T-cell (primary cell): Measurements from ENCODE around the gene ZNF672. TPM values are rescaled to one million over a fixed set of nuclear protein-coding genes. Genes with fewer than 3 reads are reported as not detected.

Experiments
- ATAC-seq, 4 experiments: fragments of 200-7000 bp in 3 of 4; fragments of 150-1000 bp in 1 of 4; cut with Tn5 transposase; replicated peaks in 1 of 4; 1 replicate in 3 of 4; 2 replicates in 1 of 4; pipeline ENCODE4 v1.10.0; 2021; ENCODE audit warnings: moderate library complexity in 3 of 4, mild to moderate bottlenecking in 2 of 4, moderate number of reproducible peaks in 1 of 4
- CTCF ChIA-PET, 2 donors: fragments of 300-600 bp; sonication (Branson Sonifier 250); formaldehyde crosslinking; loops; one replicate each; lab custom pipeline; 2022; ENCODE audit warnings: antibody characterized with exemption in 2 of 2; lab: Charles Lee
- POLR2A ChIA-PET, 2 donors: fragments of 300-600 bp; sonication (Branson Sonifier 250); formaldehyde crosslinking; loops; one replicate each; lab custom pipeline; 2022; ENCODE audit warnings: antibody characterized with exemption in 2 of 2; lab: Charles Lee
- DNase-seq, 35 experiments: peaks; one replicate each; pipeline versions ENCODE4 v3.0.0 to v3.0.0-alpha.2; 2013 to 2023
- H3K27ac ChIP-seq: one replicate; pipeline ENCODE4 v1.5.1; 2013; ENCODE audit warnings: low read length
- H3K27me3 ChIP-seq, 2 experiments: replicated peaks in 1 of 2; 1 replicate in 1 of 2; 2 replicates in 1 of 2; pipeline versions ENCODE4 v1.6.1 to v1.7.0; 2013; ENCODE audit warnings: low read length in 1 of 2, mixed read lengths in 1 of 2; ENCODE audit not compliant: control insufficient read depth in 2 of 2, insufficient read depth in 2 of 2; ENCODE audit errors: extremely low read depth in 1 of 2
- H3K36me3 ChIP-seq, 2 donors: 1 replicate in 1 of 2; 2 replicates in 1 of 2; pipeline versions ENCODE4 v1.6.1 to v1.7.0; 2013; ENCODE audit warnings: low read length in 1 of 2; ENCODE audit not compliant: control insufficient read depth in 2 of 2, insufficient read depth in 1 of 2; ENCODE audit errors: extremely low read depth in 1 of 2
- H3K4me1 ChIP-seq, 2 experiments: 1 replicate in 1 of 2; 2 replicates in 1 of 2; pipeline versions ENCODE4 v1.6.1 to v1.7.0; 2013; ENCODE audit warnings: low read length in 2 of 2, mixed read lengths in 1 of 2; ENCODE audit not compliant: insufficient read depth in 2 of 2, control insufficient read depth in 1 of 2; ENCODE audit errors: extremely low read depth in 1 of 2
- H3K4me3 ChIP-seq, 2 donors: 1 replicate in 1 of 2; 2 replicates in 1 of 2; pipeline versions ENCODE4 v1.5.1 to v1.7.0; 2013; ENCODE audit warnings: mild to moderate bottlenecking in 2 of 2, low read length in 1 of 2, moderate library complexity in 1 of 2; ENCODE audit not compliant: control insufficient read depth in 1 of 2; ENCODE audit errors: extremely low read depth in 1 of 2
- H3K9me3 ChIP-seq: 2 replicates; pipeline ENCODE4 v1.7.0; 2013
- H3K27ac Mint-ChIP-seq, 2 donors: one replicate each; pipeline ENCODE4 v1.8.0; 2020 to 2021; ENCODE audit warnings: mild to moderate bottlenecking in 2 of 2, mixed read lengths in 2 of 2
- H3K27me3 Mint-ChIP-seq, 2 donors: one replicate each; pipeline ENCODE4 v1.8.0; 2021 to 2022; ENCODE audit warnings: mixed read lengths in 2 of 2
- H3K36me3 Mint-ChIP-seq: one replicate; pipeline ENCODE4 v1.8.0; 2021; ENCODE audit warnings: mixed read lengths
- H3K4me1 Mint-ChIP-seq, 3 donors: one replicate each; pipeline ENCODE4 v1.8.0; 2020 to 2022; ENCODE audit warnings: mixed read lengths in 3 of 3, mild to moderate bottlenecking in 1 of 3
- H3K4me3 Mint-ChIP-seq, 3 donors: one replicate each; pipeline ENCODE4 v1.8.0; 2020 to 2022; ENCODE audit warnings: mild to moderate bottlenecking in 3 of 3, mixed read lengths in 3 of 3, moderate library complexity in 3 of 3
- H3K9me3 Mint-ChIP-seq, 3 donors: one replicate each; pipeline ENCODE4 v1.8.0; 2020 to 2022; ENCODE audit warnings: mixed read lengths in 3 of 3
- WGBS: methylation state at CpG from one replicate; pipeline ENCODE4 v1.1.5; 2013; ENCODE audit warnings: missing lambda C conversion rate; ENCODE audit not compliant: insufficient coverage; 5-methylcytosine and 5-hydroxymethylcytosine counted together
- total RNA-seq, 35 experiments: library from RNA in 6 of 35; stranded (reverse) in 6 of 35; fragments of 120-200 nt in 1 of 35; gene quantifications; one replicate each; pipeline versions ENCODE4 v1.2.1 to v1.2.4 and lab custom pipeline; 2013 to 2026

The ZNF672 gene
- total RNA-seq, 5 donors from 2014 or later (not counting 1 experiment from before 2014, with no cell fraction given) = 27.7 to 46.7 (median 42.1) TPM

GRCh38 chr1:248815407-248816034, 22.5 kb upstream of the ZNF672 start:
- peaks cover 54% of the 10 kb centered on the region for H3K36me3 Mint-ChIP-seq

GRCh38 chr1:248816042-248816851, 21.8 kb upstream of the ZNF672 start:
- POLR2A ChIA-PET = no interaction called here
- ATAC-seq = peak; percentile 32 to 60 (median 44)
- WGBS = 85% methylated on average over 10 of the region's 13 CpGs
- peaks cover 57% of the 10 kb centered on the region for H3K36me3 Mint-ChIP-seq
- peaks cover 55 to 57% (median 57%) of the 10 kb centered on the region in 3 donors for H3K4me1 Mint-ChIP-seq
- no peaks in the 10 kb centered on the region for H3K27me3 Mint-ChIP-seq
- no peaks in the 10 kb centered on the region for H3K27me3 ChIP-seq
- peaks cover 18 to 71% of the 10 kb centered on the region in 2 donors for H3K36me3 ChIP-seq
- H3K4me3 Mint-ChIP-seq = peak overlapping the region in 2 of 3 donors; percentile 14 to 75
- peak overlapping the region; percentile 27 for H3K27ac ChIP-seq
- peaks cover 29 to 53% of the 10 kb centered on the region in 2 experiments for H3K4me1 ChIP-seq
- CTCF ChIA-PET = no interaction called here
- no peak for DNase-seq
- no peaks in the 10 kb centered on the region for H3K9me3 Mint-ChIP-seq
- H3K4me3 ChIP-seq = no peak overlapping the region
- H3K9me3 ChIP-seq = no peaks in the 10 kb centered on the region
- H3K27ac Mint-ChIP-seq = peak overlapping the region; percentile 93 to 94

More at GRCh38 chr1:248815407-248816034, 22.5 kb upstream of the ZNF672 start:
- H3K27me3 ChIP-seq = no peaks in the 10 kb centered on the region
- Mint-ChIP-seq H3K9me3 (no peaks in the 10 kb centered on the region), H3K4me3 (peak overlapping the region in 1 of 3 donors; percentile 75), H3K27me3 (no peaks in the 10 kb centered on the region), H3K27ac (peak overlapping the region; percentile 93 to 94), H3K4me1 (peaks cover 49 to 50% (median 50%) of the 10 kb centered on the region in 3 donors)
- no peak for DNase-seq
- ChIA-PET POLR2A (no interaction called here), CTCF (no interaction called here)
- 94% methylated on average over 7 of the region's 10 CpGs for WGBS
- ATAC-seq = no peak
- H3K4me3 ChIP-seq = peak overlapping the region in 1 of 2 donors; percentile 15
- no peak overlapping the region for H3K27ac ChIP-seq
- no peaks in the 10 kb centered on the region for H3K9me3 ChIP-seq
- peaks cover 25 to 48% of the 10 kb centered on the region in 2 experiments for H3K4me1 ChIP-seq
- peaks cover 18 to 74% of the 10 kb centered on the region in 2 donors for H3K36me3 ChIP-seq

- peaks cover 31 to 60% of the 10 kb centered on the region in 2 experiments for H3K4me1 ChIP-seq
- H3K27me3 ChIP-seq = no peaks in the 10 kb centered on the region
- peaks cover 55% of the 10 kb centered on the region for H3K36me3 Mint-ChIP-seq
- no peak overlapping the region for H3K4me3 ChIP-seq
- H3K4me1 Mint-ChIP-seq = peaks cover 63 to 66% (median 65%) of the 10 kb centered on the region in 3 donors
- H3K27me3 Mint-ChIP-seq = no peaks in the 10 kb centered on the region
- ChIA-PET POLR2A (no interaction called here), CTCF (no interaction called here)
- DNase-seq (no peak), ATAC-seq (peak in 2 of 4 experiments; percentile 24 to 45)
- H3K4me3 Mint-ChIP-seq = peak overlapping the region in 1 of 3 donors; percentile 75
- peaks cover 18 to 65% of the 10 kb centered on the region in 2 donors for H3K36me3 ChIP-seq
- H3K9me3 Mint-ChIP-seq = no peaks in the 10 kb centered on the region
- H3K27ac Mint-ChIP-seq = peak overlapping the region; percentile 93 to 94
- H3K27ac ChIP-seq = no peak overlapping the region
- 38% methylated on average over 2 of the region's 6 CpGs for WGBS
- no peaks in the 10 kb centered on the region for H3K9me3 ChIP-seq
Observed at GRCh38 chr1:248817065-248817464, 21.0 kb upstream of the ZNF672 start.

GRCh38 chr1:248818505-248819374, 19.3 kb upstream of the ZNF672 start:
- no peak for DNase-seq
- POLR2A ChIA-PET = interaction anchor here in 1 of 2 donors (0.6 kb wide), 1 partner anchor 68 kb away, joined by 4 read pairs; no protein-coding TSS in a partner anchor
- 75% methylated on average over 4 of the region's 5 CpGs for WGBS
- Mint-ChIP-seq H3K27ac (peak overlapping the region; percentile 85 to 91), H3K9me3 (no peaks in the 10 kb centered on the region), H3K36me3 (peaks cover 54% of the 10 kb centered on the region), H3K27me3 (no peaks in the 10 kb centered on the region), H3K4me1 (peaks cover 79 to 82% (median 82%) of the 10 kb centered on the region in 3 donors), H3K4me3 (peak overlapping the region; percentile 3 to 75 (median 59))
- Histone ChIP-seq H3K27ac (peak overlapping the region; percentile 38), H3K27me3 (no peaks in the 10 kb centered on the region), H3K36me3 (peaks cover 7 to 63% of the 10 kb centered on the region in 2 donors), H3K9me3 (no peaks in the 10 kb centered on the region), H3K4me1 (peaks cover 38 to 77% of the 10 kb centered on the region in 2 experiments), H3K4me3 (no peak overlapping the region)
- ATAC-seq = peak in 2 of 4 experiments; percentile 21 to 38
- CTCF ChIA-PET = no interaction called here

GRCh38 chr1:248820041-248820585, 17.9 kb upstream of the ZNF672 start:
- peaks cover 52 to 90% of the 10 kb centered on the region in 2 experiments for H3K4me1 ChIP-seq
- DNase-seq = no peak
- Mint-ChIP-seq H3K27ac (peak overlapping the region; percentile 32 to 76), H3K36me3 (peaks cover 56% of the 10 kb centered on the region), H3K4me3 (peak overlapping the region in 1 of 3 donors; percentile 30), H3K27me3 (no peaks in the 10 kb centered on the region), H3K4me1 (peaks cover 93 to 96% (median 96%) of the 10 kb centered on the region in 3 donors), H3K9me3 (no peaks in the 10 kb centered on the region)
- H3K36me3 ChIP-seq = peaks cover 0 to 53% of the 10 kb centered on the region in 2 donors
- CTCF ChIA-PET = interaction anchor here in 1 of 2 donors (0.5 kb wide), 1 partner anchor 102 kb away, joined by 3 read pairs; no protein-coding TSS in a partner anchor
- no peaks in the 10 kb centered on the region for H3K9me3 ChIP-seq
- no peak for ATAC-seq
- H3K4me3 ChIP-seq = no peak overlapping the region
- WGBS = 85% methylated on average over 4 of the region's 7 CpGs
- no peaks in the 10 kb centered on the region for H3K27me3 ChIP-seq
- POLR2A ChIA-PET = no interaction called here
- no peak overlapping the region for H3K27ac ChIP-seq
